Neural progenitor cell (in vitro differentiated cells): Measurements from ENCODE around the gene PPHLN1.

Source experiments
- EZH2 ChIP-seq: fragments of 200-600 bp; sonication (generic); IDR thresholded peaks from 2 replicates; pipeline ENCODE4 v1.6.1; 2017; ENCODE audit warnings: antibody characterized with exemption, mild to moderate bottlenecking, moderate library complexity
- TF ChIP-seq, protein P1 (sequence below): fragments of 200-600 bp; sonication (generic); IDR thresholded peaks from 2 replicates; pipeline ENCODE4 v1.5.1; 2017; ENCODE audit warnings: antibody characterized with exemption, mild to moderate bottlenecking

DNA sequence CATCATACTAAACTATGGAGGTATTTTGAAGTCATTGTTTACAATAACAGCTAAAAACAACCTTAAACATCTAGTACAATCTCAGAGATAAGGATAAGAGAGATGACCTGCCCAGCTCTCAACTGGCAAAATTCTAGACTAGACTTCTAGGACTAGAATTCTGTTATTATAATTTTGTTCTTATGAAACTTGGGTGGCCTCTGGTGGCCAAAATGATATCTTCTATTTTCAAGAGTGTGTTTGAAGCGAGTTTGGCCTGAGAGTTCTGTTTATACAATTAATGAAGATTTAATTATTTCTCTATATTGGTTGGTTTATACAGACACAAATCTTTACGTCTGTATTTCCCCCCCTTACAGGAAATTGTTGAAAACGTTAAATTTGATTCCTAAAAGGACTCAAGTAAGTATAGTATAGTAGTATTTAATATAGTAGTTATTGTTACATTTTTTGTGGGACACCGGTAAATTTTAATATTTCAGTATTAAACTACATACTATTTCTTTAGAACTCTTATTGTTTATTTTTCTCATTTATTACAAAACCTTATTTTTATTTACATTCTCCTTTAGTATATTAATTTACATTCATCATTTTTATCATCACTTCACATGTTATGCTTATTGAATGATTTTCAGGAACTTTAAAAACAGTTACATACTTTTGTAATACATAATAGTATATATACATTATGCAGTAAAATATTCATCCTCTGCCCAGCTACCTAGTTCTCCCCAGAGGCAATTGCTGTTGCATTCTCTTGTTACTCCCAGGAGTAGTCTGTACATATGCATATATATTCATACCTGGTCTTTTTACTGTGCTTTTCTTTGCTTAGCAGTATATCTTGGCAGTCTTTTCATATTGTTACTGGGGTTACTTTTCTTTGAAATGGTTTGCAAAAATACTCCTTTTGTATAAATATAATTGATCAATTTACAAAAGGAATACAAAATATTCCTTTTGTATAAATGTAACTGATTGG, 6.6 kb downstream of the PPHLN1 start:
- TF ChIP-seq, protein P1, sequence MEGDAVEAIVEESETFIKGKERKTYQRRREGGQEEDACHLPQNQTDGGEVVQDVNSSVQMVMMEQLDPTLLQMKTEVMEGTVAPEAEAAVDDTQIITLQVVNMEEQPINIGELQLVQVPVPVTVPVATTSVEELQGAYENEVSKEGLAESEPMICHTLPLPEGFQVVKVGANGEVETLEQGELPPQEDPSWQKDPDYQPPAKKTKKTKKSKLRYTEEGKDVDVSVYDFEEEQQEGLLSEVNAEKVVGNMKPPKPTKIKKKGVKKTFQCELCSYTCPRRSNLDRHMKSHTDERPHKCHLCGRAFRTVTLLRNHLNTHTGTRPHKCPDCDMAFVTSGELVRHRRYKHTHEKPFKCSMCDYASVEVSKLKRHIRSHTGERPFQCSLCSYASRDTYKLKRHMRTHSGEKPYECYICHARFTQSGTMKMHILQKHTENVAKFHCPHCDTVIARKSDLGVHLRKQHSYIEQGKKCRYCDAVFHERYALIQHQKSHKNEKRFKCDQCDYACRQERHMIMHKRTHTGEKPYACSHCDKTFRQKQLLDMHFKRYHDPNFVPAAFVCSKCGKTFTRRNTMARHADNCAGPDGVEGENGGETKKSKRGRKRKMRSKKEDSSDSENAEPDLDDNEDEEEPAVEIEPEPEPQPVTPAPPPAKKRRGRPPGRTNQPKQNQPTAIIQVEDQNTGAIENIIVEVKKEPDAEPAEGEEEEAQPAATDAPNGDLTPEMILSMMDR: peak; percentile 51
- no peak for TF ChIP-seq EZH2
